Fibroblast of the aortic adventitia (primary cell): ENCODE measurements around the gene SPRR2B. TPM values are rescaled to one million over a fixed set of nuclear protein-coding genes. Genes with fewer than 3 reads are reported as not detected.

ENCODE experiments used
- DNase-seq: peaks from one replicate; pipeline ENCODE4 v3.0.0-alpha.2; 2010; ENCODE audit warnings: low read depth
- H3K4me3 ChIP-seq: 2 replicates; pipeline ENCODE4 v1.5.1; 2011; ENCODE audit warnings: low read depth, mild to moderate bottlenecking, control low read depth, low read length, moderate library complexity
- CTCF ChIP-seq: IDR thresholded peaks from 2 replicates; pipeline ENCODE4 v1.5.1; 2011; ENCODE audit warnings: mild to moderate bottlenecking, low read length, control low read depth, inconsistent platforms; ENCODE audit not compliant: insufficient read depth
- total RNA-seq: library from RNA; depleted of rRNA; stranded (reverse); fragments of >200 nt; gene quantifications from 2 replicates; pipeline ENCODE4 v1.2.3, GENCODE V29; 2012; ENCODE audit warnings: low replicate concordance

Gene SPRR2B
- total RNA-seq, 1 donor, result not detected

DNA sequence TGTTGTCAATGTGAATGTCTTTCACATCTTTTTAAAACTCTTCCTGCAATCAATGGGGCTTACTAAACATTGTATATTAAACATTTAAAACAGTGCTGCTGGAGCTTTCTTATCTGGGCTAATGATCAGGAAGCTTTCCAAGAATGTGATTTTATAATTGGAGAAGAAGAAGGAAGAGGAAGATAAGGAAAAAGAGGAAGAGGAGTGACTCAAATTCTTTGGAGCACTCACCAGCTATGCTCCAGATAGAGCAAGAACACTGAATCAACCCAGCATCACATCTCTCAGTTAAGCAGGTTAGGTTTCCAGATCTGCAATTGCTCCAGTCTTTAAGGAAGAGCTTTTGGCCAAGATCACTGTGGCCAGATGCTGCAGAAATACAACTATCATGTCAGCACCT, 24.4 kb upstream of the SPRR2B start:
- no peak for DNase-seq
- H3K4me3 ChIP-seq, result no peak overlapping the region
- no peak for TF ChIP-seq CTCF

GRCh38 chr1:153094426-153094825, 23.0 kb upstream of the SPRR2B start, which contains the start of gene SPRR2E:
TSS of gene SPRR2E (minus strand) at chr1:153094526. CDS start at chr1:153093751, 775 bp downstream.
- TF ChIP-seq CTCF, result no peak
- H3K4me3 ChIP-seq, result no peak within 1 kb of the TSS

GRCh38 chr1:153087652-153088051, 16.2 kb upstream of the SPRR2B start:
- TF ChIP-seq CTCF, result no peak
- H3K4me3 ChIP-seq, result no peak overlapping the region
- DNase-seq, result no peak

More at GRCh38 chr1:153094426-153094825, 23.0 kb upstream of the SPRR2B start, which contains the start of gene SPRR2E:
- DNase-seq, result no peak

- no peak for TF ChIP-seq CTCF
- no peak for DNase-seq
- H3K4me3 ChIP-seq, result no peak overlapping the region
These were observed 10.3 kb upstream of the SPRR2B start for GRCh38 chr1:153081736-153082135.

GRCh38 chr1:153072806-153073726, 1.7 kb upstream of the SPRR2B start:
- H3K4me3 ChIP-seq, result no peak overlapping the region
- no peak for TF ChIP-seq CTCF
- DNase-seq, result no peak

DNA sequence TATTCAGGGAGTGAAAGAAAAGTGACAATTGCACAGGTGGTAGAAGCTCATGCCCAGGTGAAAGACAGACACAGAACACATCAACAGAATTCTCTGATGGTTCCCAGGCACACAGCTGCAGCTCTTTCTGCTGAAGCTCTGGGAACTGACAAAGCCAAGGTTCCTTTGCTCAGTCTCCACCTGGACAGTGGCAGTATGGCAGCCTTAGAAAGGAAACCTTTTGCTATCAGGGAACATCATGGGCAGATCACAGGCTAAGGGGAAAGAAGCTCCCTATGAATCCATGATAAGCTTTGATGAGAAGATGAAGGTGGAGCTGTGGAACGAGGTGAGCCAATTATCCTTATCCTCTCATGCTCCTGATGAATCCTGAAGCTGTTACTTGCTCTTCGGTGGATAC, 1.2 kb downstream of the SPRR2B start:
- no peak overlapping the region for H3K4me3 ChIP-seq
- no peak for TF ChIP-seq CTCF
- no peak for DNase-seq
